Endothelial cell (in vitro differentiated cells): ENCODE data around the gene METTL8. TPM values are rescaled to one million over a fixed set of nuclear protein-coding genes. Genes with fewer than 3 reads are reported as not detected.
A peak's percentile ranks its signal among the peaks of the same experiment; 100 is the strongest.

Source experiments
- DNase-seq: peaks from one replicate; pipeline ENCODE4 v3.0.0; 2021; ENCODE audit warnings: low spot score
- H3K27ac Mint-ChIP-seq: one replicate; pipeline ENCODE4 v1.8.0; 2021; ENCODE audit warnings: mixed read lengths, inconsistent platforms; ENCODE audit not compliant: unreplicated experiment
- H3K27me3 Mint-ChIP-seq: one replicate; pipeline ENCODE4 v1.8.0; 2021; ENCODE audit warnings: mild to moderate bottlenecking, moderate library complexity, mixed read lengths, inconsistent platforms; ENCODE audit not compliant: unreplicated experiment
- H3K36me3 Mint-ChIP-seq: one replicate; pipeline ENCODE4 v1.8.0; 2021; ENCODE audit warnings: mild to moderate bottlenecking, low read depth, mixed read lengths, inconsistent platforms; ENCODE audit not compliant: unreplicated experiment
- H3K4me1 Mint-ChIP-seq: one replicate; pipeline ENCODE4 v1.8.0; 2021; ENCODE audit warnings: mild to moderate bottlenecking, mixed read lengths, inconsistent platforms; ENCODE audit not compliant: unreplicated experiment
- H3K4me3 Mint-ChIP-seq: one replicate; pipeline ENCODE4 v1.8.0; 2021; ENCODE audit warnings: mild to moderate bottlenecking, mixed read lengths, inconsistent platforms; ENCODE audit not compliant: unreplicated experiment
- H3K9me3 Mint-ChIP-seq: one replicate; pipeline ENCODE4 v1.8.0; 2021; ENCODE audit warnings: mixed read lengths, inconsistent platforms; ENCODE audit not compliant: unreplicated experiment
- total RNA-seq: library from RNA; stranded (reverse); fragmentation: NEBNext Ultra II Directional; extraction: Animal tissue kit (Norgen Biotek cat#: 25700); gene quantifications from one replicate; pipeline ENCODE4 v1.2.1, GENCODE V29; 2021; ENCODE audit not compliant: unreplicated experiment
- TF ChIP-seq, protein P1 (sequence below): fragments of 200-600 bp; sonication (generic); IDR thresholded peaks from one replicate; pipeline ENCODE4 v1.5.0; 2021; ENCODE audit warnings: antibody characterized with exemption; ENCODE audit not compliant: unreplicated experiment

The METTL8 gene
- total RNA-seq, 1 donor from 2014 or later: 18.2 TPM

DNA sequence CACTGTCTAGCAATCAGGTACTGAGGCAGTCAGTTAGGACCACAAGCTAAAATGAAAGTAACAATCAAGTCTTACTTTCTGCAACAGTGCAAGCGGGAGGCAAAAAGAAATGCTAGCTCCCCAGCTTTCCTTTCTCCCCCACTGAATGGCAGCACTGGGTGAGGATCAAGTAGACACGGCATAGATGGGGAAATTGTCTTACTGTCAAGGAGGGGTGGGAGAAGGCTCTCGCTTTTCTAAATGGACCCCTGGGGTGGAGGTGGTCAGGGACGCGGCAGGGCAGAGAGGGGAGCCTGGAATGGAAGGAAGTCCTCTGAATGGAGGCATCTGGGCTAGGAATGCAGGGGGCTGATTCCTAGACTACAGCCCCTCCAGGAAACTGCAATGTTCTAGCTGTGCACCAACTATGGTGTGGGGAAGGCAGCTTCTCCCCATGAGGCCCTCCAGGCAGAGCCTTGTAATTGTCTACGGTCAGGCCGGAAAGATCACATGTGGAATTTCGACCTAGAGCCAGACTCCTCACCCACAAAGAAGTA, 24.3 kb downstream of the METTL8 start:
- TF ChIP-seq, protein P1, sequence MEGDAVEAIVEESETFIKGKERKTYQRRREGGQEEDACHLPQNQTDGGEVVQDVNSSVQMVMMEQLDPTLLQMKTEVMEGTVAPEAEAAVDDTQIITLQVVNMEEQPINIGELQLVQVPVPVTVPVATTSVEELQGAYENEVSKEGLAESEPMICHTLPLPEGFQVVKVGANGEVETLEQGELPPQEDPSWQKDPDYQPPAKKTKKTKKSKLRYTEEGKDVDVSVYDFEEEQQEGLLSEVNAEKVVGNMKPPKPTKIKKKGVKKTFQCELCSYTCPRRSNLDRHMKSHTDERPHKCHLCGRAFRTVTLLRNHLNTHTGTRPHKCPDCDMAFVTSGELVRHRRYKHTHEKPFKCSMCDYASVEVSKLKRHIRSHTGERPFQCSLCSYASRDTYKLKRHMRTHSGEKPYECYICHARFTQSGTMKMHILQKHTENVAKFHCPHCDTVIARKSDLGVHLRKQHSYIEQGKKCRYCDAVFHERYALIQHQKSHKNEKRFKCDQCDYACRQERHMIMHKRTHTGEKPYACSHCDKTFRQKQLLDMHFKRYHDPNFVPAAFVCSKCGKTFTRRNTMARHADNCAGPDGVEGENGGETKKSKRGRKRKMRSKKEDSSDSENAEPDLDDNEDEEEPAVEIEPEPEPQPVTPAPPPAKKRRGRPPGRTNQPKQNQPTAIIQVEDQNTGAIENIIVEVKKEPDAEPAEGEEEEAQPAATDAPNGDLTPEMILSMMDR: no peak
- no peak for DNase-seq
- H3K4me3 Mint-ChIP-seq: no peak overlapping the region
- H3K9me3 Mint-ChIP-seq: no peaks in the 10 kb centered on the region
- H3K27ac Mint-ChIP-seq: peak overlapping the region; percentile 77
- no peaks in the 10 kb centered on the region for H3K36me3 Mint-ChIP-seq
- H3K27me3 Mint-ChIP-seq: no peaks in the 10 kb centered on the region
- H3K4me1 Mint-ChIP-seq: peaks cover 12% of the 10 kb centered on the region

DNA sequence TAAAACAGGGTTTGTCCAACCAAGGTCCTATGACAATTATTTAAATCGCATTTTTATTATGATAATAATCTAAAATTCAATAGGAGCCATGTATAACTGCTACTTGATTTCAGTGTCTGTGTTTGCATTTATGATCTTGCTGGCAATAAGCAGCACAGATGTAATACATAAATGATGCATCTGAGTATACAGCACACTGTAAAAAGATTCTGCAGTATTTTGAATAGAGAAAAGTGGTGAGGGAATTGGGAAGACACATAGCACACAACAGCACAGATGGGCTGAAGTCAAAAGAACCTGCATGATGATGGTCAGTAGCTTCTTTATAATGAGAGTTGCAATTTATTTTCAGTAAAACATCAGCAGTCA, 26.1 kb downstream of the METTL8 start:
- TF ChIP-seq, protein P1: no peak
- peaks cover 12% of the 10 kb centered on the region for H3K4me1 Mint-ChIP-seq

GRCh38 chr2:171407030-171407675, 26.6 kb downstream of the METTL8 start:
- Mint-ChIP-seq H3K9me3 (no peaks in the 10 kb centered on the region), H3K27me3 (no peaks in the 10 kb centered on the region), H3K4me1 (peaks cover 12% of the 10 kb centered on the region), H3K4me3 (no peak overlapping the region), H3K36me3 (no peaks in the 10 kb centered on the region), H3K27ac (no peak overlapping the region)
- TF ChIP-seq, protein P1: no peak
- no peak for DNase-seq

More for the DNA sequence above, 26.1 kb downstream of the METTL8 start:
- Mint-ChIP-seq H3K27ac (no peak overlapping the region), H3K9me3 (no peaks in the 10 kb centered on the region), H3K36me3 (no peaks in the 10 kb centered on the region), H3K4me3 (no peak overlapping the region), H3K27me3 (no peaks in the 10 kb centered on the region)
- no peak for DNase-seq

DNA sequence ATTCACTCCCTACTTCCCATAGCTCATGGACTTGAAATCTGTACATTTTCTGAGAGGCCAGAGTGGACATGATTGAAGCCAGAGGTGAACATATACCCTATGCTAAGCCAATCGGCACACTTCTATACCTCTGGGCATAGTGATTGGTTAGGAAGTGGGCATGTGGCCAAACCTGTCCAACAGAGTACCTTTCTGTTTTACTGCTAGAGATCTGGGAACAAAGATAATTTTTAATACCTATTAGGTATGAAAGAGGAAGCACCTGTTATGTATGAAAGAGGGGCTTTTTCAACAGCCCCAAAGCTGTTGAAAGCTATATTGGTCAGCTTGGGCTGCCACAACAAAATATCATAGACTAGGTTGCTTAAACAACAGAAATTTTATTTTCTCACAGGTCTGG, 27.7 kb downstream of the METTL8 start:
- TF ChIP-seq, protein P1: no peak
- Mint-ChIP-seq H3K9me3 (no peaks in the 10 kb centered on the region), H3K4me1 (peaks cover 12% of the 10 kb centered on the region)

DNA sequence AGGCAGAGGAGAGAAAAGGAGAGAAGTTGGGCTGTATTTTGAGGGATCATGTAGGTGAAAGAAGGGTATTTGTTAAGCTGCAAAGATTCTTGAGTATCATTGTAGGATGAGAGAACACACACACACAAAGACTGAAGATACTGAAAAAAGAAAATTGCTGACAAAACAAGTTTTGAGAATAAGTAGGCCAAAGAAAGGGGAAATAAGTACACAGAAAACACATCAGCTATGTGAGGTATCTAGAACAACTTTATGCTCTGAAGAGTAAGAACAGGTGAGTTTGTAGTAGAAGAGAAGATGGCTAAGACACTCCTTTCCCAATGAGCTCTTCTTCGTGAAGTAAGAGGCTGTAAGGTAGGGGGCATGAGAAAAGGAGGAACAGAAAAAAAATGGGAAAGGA, 28.2 kb downstream of the METTL8 start:
- no peak overlapping the region for H3K4me3 Mint-ChIP-seq
- H3K9me3 Mint-ChIP-seq: no peaks in the 10 kb centered on the region
- H3K27me3 Mint-ChIP-seq: no peaks in the 10 kb centered on the region
- no peaks in the 10 kb centered on the region for H3K36me3 Mint-ChIP-seq
- peaks cover 11% of the 10 kb centered on the region for H3K4me1 Mint-ChIP-seq
- H3K27ac Mint-ChIP-seq: no peak overlapping the region
- TF ChIP-seq, protein P1: no peak
- DNase-seq: no peak

More for the DNA sequence above, 27.7 kb downstream of the METTL8 start:
- Mint-ChIP-seq H3K27me3 (no peaks in the 10 kb centered on the region), H3K36me3 (no peaks in the 10 kb centered on the region), H3K27ac (no peak overlapping the region), H3K4me3 (no peak overlapping the region)
- no peak for DNase-seq
